H1 (cell line): Measurements from ENCODE around the gene NANOGP8.

ENCODE experiments used
- CBX8 ChIP-seq: fragments of 300-800, 300-1000 bp; sonication (generic); IDR thresholded peaks from 2 replicates; pipeline ENCODE4 v1.7.1; 2016; ENCODE audit warnings: low read depth, low read length, borderline replicate concordance
- GABPA ChIP-seq: IDR thresholded peaks from 2 replicates; pipeline ENCODE4 v1.6.1; 2011; ENCODE audit warnings: mild to moderate bottlenecking, low read length, moderate library complexity, borderline replicate concordance; ENCODE audit not compliant: insufficient read depth
- HDAC2 ChIP-seq, 2 experiments: fragments of 300-600 bp in 1 of 2; sonication (generic) in 1 of 2; IDR thresholded peaks; 2 replicates each; pipeline ENCODE4 v1.6.1; 2011 to 2012; ENCODE audit warnings: low read depth in 2 of 2, low read length in 2 of 2, mild to moderate bottlenecking in 2 of 2, moderate library complexity in 2 of 2, borderline replicate concordance in 1 of 2, inconsistent platforms in 1 of 2
- JUND ChIP-seq: IDR thresholded peaks from 2 replicates; pipeline ENCODE4 v1.6.1; 2011; ENCODE audit warnings: mild to moderate bottlenecking, improper control_type of control experiment, low read length
- PHF8 ChIP-seq: fragments of 200-600 bp; sonication (generic); conservative IDR thresholded peaks from 2 replicates; pipeline ENCODE4 v1.7.1; 2012; ENCODE audit warnings: low read depth, mild to moderate bottlenecking, inconsistent platforms, low read length, moderate library complexity
- POLR2A ChIP-seq, 2 experiments: IDR thresholded peaks; 1 replicate in 1 of 2; 2 replicates in 1 of 2; pipeline ENCODE4 v1.6.1; 2011; ENCODE audit warnings: low read depth in 2 of 2, low read length in 2 of 2, mild to moderate bottlenecking in 2 of 2; ENCODE audit errors: control extremely low read depth in 1 of 2
- POLR2AphosphoS5 ChIP-seq: IDR thresholded peaks from 2 replicates; pipeline ENCODE4 v1.6.1; 2011; ENCODE audit warnings: low read depth, low read length
- RAD21 ChIP-seq, 2 experiments: IDR thresholded peaks in 1 of 2; conservative IDR thresholded peaks in 1 of 2; 2 replicates each; pipeline ENCODE4 v1.6.1; 2011; ENCODE audit warnings: low read depth in 2 of 2, low read length in 2 of 2, improper control_type of control experiment in 1 of 2, inconsistent platforms in 1 of 2, mild to moderate bottlenecking in 1 of 2, moderate library complexity in 1 of 2
- RXRA ChIP-seq: IDR thresholded peaks from 2 replicates; pipeline ENCODE4 v1.6.1; 2011; ENCODE audit warnings: low read depth, mild to moderate bottlenecking, low read length, moderate library complexity; ENCODE audit not compliant: insufficient read depth
- SIN3A ChIP-seq, 2 experiments: IDR thresholded peaks in 1 of 2; conservative IDR thresholded peaks in 1 of 2; 2 replicates each; pipeline ENCODE4 v1.6.1; 2011 to 2012; ENCODE audit warnings: low read length in 2 of 2, improper control_type of control experiment in 1 of 2, low read depth in 1 of 2, mild to moderate bottlenecking in 1 of 2
- SRF ChIP-seq: IDR thresholded peaks from 2 replicates; pipeline ENCODE4 v1.6.1; 2011; ENCODE audit warnings: mild to moderate bottlenecking, low read depth, low read length, moderate library complexity
- YY1 ChIP-seq: IDR thresholded peaks from 2 replicates; pipeline ENCODE4 v1.6.1; 2011; ENCODE audit warnings: low read depth, mild to moderate bottlenecking, low read length
- ZNF274 ChIP-seq: IDR thresholded peaks from 2 replicates; pipeline ENCODE4 v1.7.0; 2012; ENCODE audit warnings: low read length, borderline replicate concordance; ENCODE audit errors: extremely low read depth
- TF ChIP-seq, protein P1 (sequence below), 3 experiments: IDR thresholded peaks; 1 replicate in 2 of 3; 2 replicates in 1 of 3; pipeline versions ENCODE4 v1.5.1 to v1.6.1; 2011; ENCODE audit warnings: low read length in 3 of 3, mild to moderate bottlenecking in 3 of 3, inconsistent platforms in 2 of 3, low read depth in 1 of 3, moderate library complexity in 1 of 3; ENCODE audit not compliant: insufficient read depth in 1 of 3; ENCODE audit errors: control extremely low read depth in 1 of 3

DNA sequence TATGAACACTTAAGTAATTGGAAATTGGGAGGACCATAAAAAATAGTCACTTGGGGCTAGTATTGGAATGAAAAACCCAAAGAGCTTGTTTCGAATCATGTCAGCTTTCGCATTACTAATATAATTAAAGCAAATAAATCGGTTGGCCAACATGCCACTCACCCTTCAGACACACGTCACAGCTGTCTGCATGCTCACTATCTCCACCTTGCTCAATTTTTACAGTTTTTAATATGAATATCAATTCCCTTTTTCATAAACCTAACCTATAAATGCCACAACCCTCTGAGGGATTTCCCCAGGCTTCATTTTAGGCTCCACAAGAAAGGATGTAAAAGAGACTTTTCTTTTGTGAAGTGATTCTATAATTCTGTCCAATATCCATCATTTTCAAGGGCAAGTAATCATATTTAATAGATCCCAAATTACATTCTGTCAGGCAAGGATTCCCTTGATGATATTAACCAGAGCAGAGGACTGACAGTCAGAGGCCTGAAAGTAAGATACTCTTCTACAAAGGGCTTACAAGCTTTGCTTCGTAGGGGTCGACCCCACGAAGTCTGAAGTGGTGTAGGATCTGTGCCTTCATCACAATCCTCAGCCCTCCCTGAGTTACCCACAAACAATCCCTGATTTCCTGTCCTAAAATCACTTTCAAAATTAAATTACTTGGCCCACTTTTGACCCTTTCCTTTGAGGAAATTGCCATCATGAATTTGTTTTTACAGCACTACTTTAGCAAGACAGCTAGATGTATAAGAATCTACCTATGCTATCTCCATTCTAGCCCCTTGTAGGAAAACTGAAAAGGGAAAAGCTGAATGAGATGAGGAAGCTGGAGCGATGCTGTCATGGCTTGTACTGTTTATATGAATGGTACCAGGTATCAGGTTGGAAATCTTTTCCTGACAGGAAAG lies 44.5 kb downstream of the NANOGP8 start:
- TF ChIP-seq RAD21 (IDR thresholded peaks at IDR 0.05 in 1 of 2, conservative IDR thresholded peaks at IDR 0.05 in 1 of 2; ENCODE audit: low read depth in 2 of 2, low read length in 2 of 2) (no peak), POLR2A (IDR thresholded peaks at IDR 0.05; ENCODE audit: control extremely low read depth in 1 of 2, low read depth in 2 of 2, low read length in 2 of 2) (no peak), HDAC2 (IDR thresholded peaks at IDR 0.05; ENCODE audit: borderline replicate concordance in 1 of 2, low read depth in 2 of 2, low read length in 2 of 2) (no peak), RXRA (no peak), YY1 (no peak), CBX8 (no peak), SRF (no peak), ZNF274 (no peak), POLR2AphosphoS5 (no peak), JUND (no peak), GABPA (no peak), SIN3A (conservative IDR thresholded peaks at IDR 0.05 in 1 of 2, IDR thresholded peaks at IDR 0.05 in 1 of 2; ENCODE audit: low read depth in 1 of 2, low read length in 2 of 2) (no peak), PHF8 (no peak)
- TF ChIP-seq, protein P1, sequence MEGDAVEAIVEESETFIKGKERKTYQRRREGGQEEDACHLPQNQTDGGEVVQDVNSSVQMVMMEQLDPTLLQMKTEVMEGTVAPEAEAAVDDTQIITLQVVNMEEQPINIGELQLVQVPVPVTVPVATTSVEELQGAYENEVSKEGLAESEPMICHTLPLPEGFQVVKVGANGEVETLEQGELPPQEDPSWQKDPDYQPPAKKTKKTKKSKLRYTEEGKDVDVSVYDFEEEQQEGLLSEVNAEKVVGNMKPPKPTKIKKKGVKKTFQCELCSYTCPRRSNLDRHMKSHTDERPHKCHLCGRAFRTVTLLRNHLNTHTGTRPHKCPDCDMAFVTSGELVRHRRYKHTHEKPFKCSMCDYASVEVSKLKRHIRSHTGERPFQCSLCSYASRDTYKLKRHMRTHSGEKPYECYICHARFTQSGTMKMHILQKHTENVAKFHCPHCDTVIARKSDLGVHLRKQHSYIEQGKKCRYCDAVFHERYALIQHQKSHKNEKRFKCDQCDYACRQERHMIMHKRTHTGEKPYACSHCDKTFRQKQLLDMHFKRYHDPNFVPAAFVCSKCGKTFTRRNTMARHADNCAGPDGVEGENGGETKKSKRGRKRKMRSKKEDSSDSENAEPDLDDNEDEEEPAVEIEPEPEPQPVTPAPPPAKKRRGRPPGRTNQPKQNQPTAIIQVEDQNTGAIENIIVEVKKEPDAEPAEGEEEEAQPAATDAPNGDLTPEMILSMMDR (IDR thresholded peaks at IDR 0.05; ENCODE audit: control extremely low read depth in 1 of 3, insufficient read depth in 1 of 3, low read depth in 1 of 3, low read length in 3 of 3): no peak
